ENCODE results near the gene CARMIL3. TPM values are rescaled to one million over a fixed set of nuclear protein-coding genes. Genes with fewer than 3 reads are reported as not detected.
"Not testable (repeated sequence)": the region's sequence is repeated elsewhere in the genome, so short reads cannot be mapped to it uniquely, and the experiment has no call there.

CARMIL3 gene
- total RNA-seq, 2 experiments from 2014 or later: 0.21 to 0.32 TPM

DNA sequence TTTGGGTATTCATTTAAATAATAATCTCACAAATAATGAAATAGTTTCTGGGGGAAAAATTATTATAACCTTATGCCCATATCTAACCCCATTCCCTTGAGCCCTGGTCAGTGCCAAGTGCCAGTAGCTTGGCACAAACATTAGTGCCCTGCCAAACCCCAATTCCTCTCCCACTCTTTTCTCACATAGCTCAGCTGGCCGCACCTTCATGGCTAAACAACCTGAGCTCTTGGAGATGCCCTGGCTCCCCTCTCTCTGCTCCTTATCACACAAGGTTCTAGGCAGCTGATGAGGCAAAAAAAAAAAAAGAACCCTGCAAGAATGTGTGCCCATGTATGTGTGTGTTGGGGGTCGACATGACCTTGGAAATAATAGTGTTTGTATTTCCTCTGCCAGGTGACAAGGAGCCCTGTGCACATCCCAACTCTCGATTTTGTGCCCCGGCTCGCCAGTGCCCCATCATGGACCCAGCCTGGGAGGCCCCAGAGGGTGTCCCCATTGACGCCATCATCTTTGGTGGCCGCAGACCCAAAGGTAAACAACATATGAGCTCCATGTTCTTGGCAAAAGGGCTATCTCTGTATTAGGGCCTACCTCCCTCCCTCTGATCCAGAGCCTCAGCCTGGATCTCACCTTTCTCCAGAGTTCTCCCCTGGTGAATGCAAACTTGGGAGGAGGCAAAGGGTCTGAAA is 50.7 kb downstream of the CARMIL3 start:
- Histone ChIP-seq H3K79me2 (ENCODE audit: insufficient read depth, low read depth, low read length) (no peaks in the 10 kb centered on the region), H3K9me3 (ENCODE audit: low read length) (no peaks in the 10 kb centered on the region), H3K4me2 (ENCODE audit: low read length) (no peak overlapping the region), H3K4me1 (ENCODE audit: insufficient read depth, low read length, poor library complexity, severe bottlenecking) (no peaks in the 10 kb centered on the region), H2AFZ (ENCODE audit: low read length) (no peak overlapping the region), H3K27ac (ENCODE audit: low read depth, low read length, poor library complexity, severe bottlenecking) (no peak overlapping the region), H4K20me1 (ENCODE audit: insufficient read depth, low read length) (no peaks in the 10 kb centered on the region), H3K36me3 (ENCODE audit: insufficient read depth, low read length) (peaks cover 6% of the 10 kb centered on the region), H3K9me2 (ENCODE audit: insufficient read depth, low read length) (no peaks in the 10 kb centered on the region), H3K4me3 (ENCODE audit: low read depth, low read length, poor library complexity, severe bottlenecking) (no peak overlapping the region)
- TF ChIP-seq EZH2phosphoT487 (IDR thresholded peaks at IDR 0.05; ENCODE audit: borderline replicate concordance, low read depth, low read length): no peak
- TF ChIP-seq, protein P1, sequence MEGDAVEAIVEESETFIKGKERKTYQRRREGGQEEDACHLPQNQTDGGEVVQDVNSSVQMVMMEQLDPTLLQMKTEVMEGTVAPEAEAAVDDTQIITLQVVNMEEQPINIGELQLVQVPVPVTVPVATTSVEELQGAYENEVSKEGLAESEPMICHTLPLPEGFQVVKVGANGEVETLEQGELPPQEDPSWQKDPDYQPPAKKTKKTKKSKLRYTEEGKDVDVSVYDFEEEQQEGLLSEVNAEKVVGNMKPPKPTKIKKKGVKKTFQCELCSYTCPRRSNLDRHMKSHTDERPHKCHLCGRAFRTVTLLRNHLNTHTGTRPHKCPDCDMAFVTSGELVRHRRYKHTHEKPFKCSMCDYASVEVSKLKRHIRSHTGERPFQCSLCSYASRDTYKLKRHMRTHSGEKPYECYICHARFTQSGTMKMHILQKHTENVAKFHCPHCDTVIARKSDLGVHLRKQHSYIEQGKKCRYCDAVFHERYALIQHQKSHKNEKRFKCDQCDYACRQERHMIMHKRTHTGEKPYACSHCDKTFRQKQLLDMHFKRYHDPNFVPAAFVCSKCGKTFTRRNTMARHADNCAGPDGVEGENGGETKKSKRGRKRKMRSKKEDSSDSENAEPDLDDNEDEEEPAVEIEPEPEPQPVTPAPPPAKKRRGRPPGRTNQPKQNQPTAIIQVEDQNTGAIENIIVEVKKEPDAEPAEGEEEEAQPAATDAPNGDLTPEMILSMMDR (conservative IDR thresholded peaks at IDR 0.05; ENCODE audit: low read length): no peak
- CTCF ChIA-PET (ENCODE audit: unreplicated experiment): no interaction called here
- intact Hi-C loops (cut with micrococcal nuclease; ENCODE audit: unreplicated experiment): no loop called here
- POLR2A ChIA-PET: interaction anchor here (0.6 to 1.5 kb wide), 3 partner anchors 8 to 127 kb away, joined by 3 to 4 read pairs (median 3); partner anchors contain the start of genes DCAF11 and NRL
- no TSS peak for BruUV-seq (replicated peaks)
- no peak for DNase-seq (ENCODE audit: low spot score)

DNA sequence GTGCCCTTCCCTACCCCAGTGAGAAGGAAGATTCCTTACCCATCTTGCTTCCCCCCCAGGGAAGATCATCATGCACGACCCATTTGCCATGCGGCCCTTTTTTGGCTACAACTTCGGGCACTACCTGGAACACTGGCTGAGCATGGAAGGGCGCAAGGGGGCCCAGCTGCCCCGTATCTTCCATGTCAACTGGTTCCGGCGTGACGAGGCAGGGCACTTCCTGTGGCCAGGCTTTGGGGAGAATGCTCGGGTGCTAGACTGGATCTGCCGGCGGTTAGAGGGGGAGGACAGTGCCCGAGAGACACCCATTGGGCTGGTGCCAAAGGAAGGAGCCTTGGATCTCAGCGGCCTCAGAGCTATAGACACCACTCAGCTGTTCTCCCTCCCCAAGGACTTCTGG is 51.6 kb downstream of the CARMIL3 start:
- no TSS peak for BruUV-seq (replicated peaks)
- Histone ChIP-seq H4K20me1 (ENCODE audit: insufficient read depth, low read length) (no peaks in the 10 kb centered on the region), H3K4me1 (ENCODE audit: insufficient read depth, low read length, poor library complexity, severe bottlenecking) (peaks cover 3% of the 10 kb centered on the region), H3K79me2 (ENCODE audit: insufficient read depth, low read depth, low read length) (no peaks in the 10 kb centered on the region), H3K36me3 (ENCODE audit: insufficient read depth, low read length) (peaks cover 6% of the 10 kb centered on the region), H3K27ac (ENCODE audit: low read depth, low read length, poor library complexity, severe bottlenecking) (no peak overlapping the region), H3K9me3 (ENCODE audit: low read length) (no peaks in the 10 kb centered on the region), H3K4me3 (ENCODE audit: low read depth, low read length, poor library complexity, severe bottlenecking) (no peak overlapping the region), H3K4me2 (ENCODE audit: low read length) (no peak overlapping the region), H2AFZ (ENCODE audit: low read length) (no peak overlapping the region), H3K9me2 (ENCODE audit: insufficient read depth, low read length) (no peaks in the 10 kb centered on the region)
- no peak for DNase-seq (ENCODE audit: low spot score)
- TF ChIP-seq, protein P1 (conservative IDR thresholded peaks at IDR 0.05; ENCODE audit: low read length): no peak
- no peak for TF ChIP-seq EZH2phosphoT487 (IDR thresholded peaks at IDR 0.05; ENCODE audit: borderline replicate concordance, low read depth, low read length)
- POLR2A ChIA-PET: interaction anchor here (1.5 kb wide), 1 partner anchor 11 kb away, joined by 3 read pairs; the partner anchor contains the start of genes DCAF11 and NRL
- CTCF ChIA-PET (ENCODE audit: unreplicated experiment): no interaction called here
- intact Hi-C loops (cut with micrococcal nuclease; ENCODE audit: unreplicated experiment): no loop called here

DNA sequence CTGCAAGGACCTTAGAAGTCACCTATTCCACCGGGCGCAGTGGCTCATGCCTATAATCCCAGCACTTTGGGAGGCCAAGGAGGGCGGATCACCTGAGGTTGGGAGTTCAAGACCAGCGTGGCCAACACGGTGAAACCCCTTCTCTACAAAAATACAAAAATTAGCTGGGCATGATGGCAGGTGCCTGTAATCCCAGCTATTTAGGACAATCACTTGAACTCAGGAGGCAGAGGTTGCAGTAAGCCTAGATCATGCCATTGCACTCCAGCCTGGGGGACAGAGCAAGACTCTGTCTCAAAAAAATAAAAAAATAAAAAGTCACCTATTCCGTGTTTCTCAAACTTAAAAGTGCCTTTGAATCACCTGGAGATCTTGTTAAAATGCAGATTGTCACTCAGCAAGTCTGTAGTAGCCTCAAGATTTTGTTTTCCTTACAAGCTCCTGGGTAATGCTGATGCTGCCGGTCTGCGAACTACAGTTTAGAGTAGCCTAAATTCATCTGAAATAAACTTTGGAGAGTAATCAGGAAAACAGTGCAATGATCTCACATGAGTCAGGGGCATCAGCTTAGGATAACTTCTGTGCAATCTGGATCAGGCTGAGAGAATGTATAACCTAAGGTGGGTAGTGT is 53.9 kb downstream of the CARMIL3 start:
- H4K20me1 ChIP-seq (ENCODE audit: insufficient read depth, low read length); H3K36me3 ChIP-seq (ENCODE audit: insufficient read depth, low read length); H3K27ac ChIP-seq (ENCODE audit: low read depth, low read length, poor library complexity, severe bottlenecking); BruUV-seq (replicated peaks); H3K4me3 ChIP-seq (ENCODE audit: low read depth, low read length, poor library complexity, severe bottlenecking); H3K9me2 ChIP-seq (ENCODE audit: insufficient read depth, low read length); H3K79me2 ChIP-seq (ENCODE audit: insufficient read depth, low read depth, low read length); H2AFZ ChIP-seq (ENCODE audit: low read length); DNase-seq (ENCODE audit: low spot score); H3K9me3 ChIP-seq (ENCODE audit: low read length); CTCF ChIA-PET (ENCODE audit: unreplicated experiment); intact Hi-C loops (cut with micrococcal nuclease; ENCODE audit: unreplicated experiment); H3K4me2 ChIP-seq (ENCODE audit: low read length): not testable (repeated sequence)
- H3K4me1 ChIP-seq (ENCODE audit: insufficient read depth, low read length, poor library complexity, severe bottlenecking): peaks cover 11% of the 10 kb centered on the region
- POLR2A ChIA-PET: interaction anchor here (1.3 to 7.0 kb wide), 2 partner anchors 12 to 91 kb away, joined by 4 to 80 read pairs; partner anchors contain the start of gene PCK2

Data from OCI-LY7 (cell line).